EH (cell line): ENCODE measurements around the gene ACOXL.

Experiments
- DNase-seq: peaks from one replicate; pipeline ENCODE4 v3.0.0-alpha.2; 2015; ENCODE audit warnings: low read depth

Gene ACOXL

GRCh38 chr2:110875384-110875725 is 143.0 kb downstream of the ACOXL start:
- DNase-seq = no peak

- no peak for DNase-seq
Observed at GRCh38 chr2:110876167-110876999, 144.0 kb downstream of the ACOXL start.

- no peak for DNase-seq
Observed at GRCh38 chr2:110877031-110877827, 144.9 kb downstream of the ACOXL start.

- DNase-seq = no peak
Observed at GRCh38 chr2:110878150-110878549, 145.8 kb downstream of the ACOXL start.

GRCh38 chr2:110881908-110882307 is 149.5 kb downstream of the ACOXL start:
- DNase-seq = no peak

GRCh38 chr2:110883406-110883805 is 151.0 kb downstream of the ACOXL start:
- peak; percentile 29 for DNase-seq

GRCh38 chr2:110885256-110885655 is 152.9 kb downstream of the ACOXL start:
- no peak for DNase-seq

GRCh38 chr2:110886826-110887573 is 154.6 kb downstream of the ACOXL start:
- no peak for DNase-seq

- no peak for DNase-seq
Observed at GRCh38 chr2:110888411-110888810, 156.0 kb downstream of the ACOXL start.

GRCh38 chr2:110891626-110892025 is 159.3 kb downstream of the ACOXL start:
- no peak for DNase-seq

GRCh38 chr2:110896226-110896625 is 163.9 kb downstream of the ACOXL start:
- DNase-seq = no peak

GRCh38 chr2:110897966-110898365 is 165.6 kb downstream of the ACOXL start:
- DNase-seq = no peak

GRCh38 chr2:110900191-110900590 is 167.8 kb downstream of the ACOXL start:
- DNase-seq = no peak

GRCh38 chr2:110903548-110903947 is 171.2 kb downstream of the ACOXL start:
- DNase-seq = no peak

GRCh38 chr2:110904116-110904778 is 171.9 kb downstream of the ACOXL start:
- no peak for DNase-seq

- DNase-seq = no peak
Observed at GRCh38 chr2:110904779-110905148, 172.4 kb downstream of the ACOXL start.

GRCh38 chr2:110905217-110905616 is 172.8 kb downstream of the ACOXL start:
- DNase-seq = no peak

- DNase-seq = no peak
Observed at GRCh38 chr2:110906613-110907298, 174.4 kb downstream of the ACOXL start.

GRCh38 chr2:110909501-110909900 is 177.1 kb downstream of the ACOXL start:
- no peak for DNase-seq

GRCh38 chr2:110910423-110910822 is 178.1 kb downstream of the ACOXL start:
- DNase-seq = no peak

GRCh38 chr2:110919738-110920137 is 187.4 kb downstream of the ACOXL start:
- DNase-seq = no peak

- DNase-seq = no peak
Observed at GRCh38 chr2:110925479-110925878, 193.1 kb downstream of the ACOXL start.
